ENCODE measurements around the gene DALRD3. TPM values are rescaled to one million over a fixed set of nuclear protein-coding genes. Genes with fewer than 3 reads are reported as not detected.

DALRD3 gene
- total and polyA plus RNA-seq, 9 donors, result 21.4 to 39.7 (median 27.8) TPM

DNA sequence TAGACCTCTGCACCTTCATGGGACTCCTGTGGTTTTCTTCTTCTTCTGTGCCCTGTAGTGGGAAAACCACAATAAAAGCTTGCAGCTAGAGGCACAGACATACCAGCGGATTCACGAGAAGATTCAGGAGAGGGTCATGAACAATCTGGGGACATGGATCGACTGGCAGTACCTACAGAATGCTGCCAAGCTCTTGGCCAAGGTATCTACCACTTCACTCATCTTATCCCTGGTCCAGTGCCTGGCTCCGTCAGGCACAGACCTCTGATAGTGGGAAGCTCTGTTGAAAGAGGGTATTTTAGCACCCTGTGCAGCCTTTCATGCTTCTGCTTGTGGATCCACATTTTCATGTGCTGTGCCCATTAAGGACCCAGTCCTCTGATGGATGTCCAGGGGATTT is 38.1 kb downstream of the DALRD3 start:
- Histone ChIP-seq H3K4me1 (ENCODE audit: control insufficient read depth, insufficient read depth, low read length) (no peaks in the 10 kb centered on the region), H3K27me3 (ENCODE audit: control insufficient read depth, insufficient read depth, low read length) (no peaks in the 10 kb centered on the region), H3K27ac (ENCODE audit: low read length) (no peak overlapping the region), H3K4me3 (ENCODE audit: low read length) (no peak overlapping the region), H3K9me3 (replicated peaks; ENCODE audit: control insufficient read depth, low read depth, low read length) (no peaks in the 10 kb centered on the region), H3K36me3 (ENCODE audit: control insufficient read depth, insufficient read depth, low read length) (peaks cover 82% of the 10 kb centered on the region)
- WGBS (ENCODE audit: insufficient coverage), result 90% methylated on average over 2 of the region's 4 CpGs
- DNase-seq, result no peak

DNA sequence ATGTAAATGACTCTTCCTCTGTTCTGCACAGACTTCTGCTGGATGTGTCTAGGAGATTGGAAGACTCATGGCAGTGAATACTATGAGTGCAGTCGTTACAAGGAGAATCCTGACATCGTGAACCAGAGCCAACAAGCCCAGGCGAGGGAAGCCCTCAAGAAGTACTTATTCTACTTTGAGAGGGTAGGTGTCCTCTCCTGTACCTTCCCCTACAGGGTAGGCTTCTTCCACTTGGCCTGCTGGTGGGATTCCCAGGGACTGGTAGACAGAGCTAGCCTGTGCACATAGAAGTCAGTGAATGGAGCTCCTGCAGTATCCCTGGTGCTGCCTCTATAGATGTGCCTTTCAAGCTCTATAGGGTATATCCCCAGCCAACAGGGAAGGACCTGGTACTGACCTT is 38.9 kb downstream of the DALRD3 start:
- Histone ChIP-seq H3K36me3 (ENCODE audit: control insufficient read depth, insufficient read depth, low read length) (peaks cover 81% of the 10 kb centered on the region), H3K4me1 (ENCODE audit: control insufficient read depth, insufficient read depth, low read length) (no peaks in the 10 kb centered on the region), H3K9me3 (replicated peaks; ENCODE audit: control insufficient read depth, low read depth, low read length) (no peaks in the 10 kb centered on the region), H3K4me3 (ENCODE audit: low read length) (no peak overlapping the region), H3K27me3 (ENCODE audit: control insufficient read depth, insufficient read depth, low read length) (no peaks in the 10 kb centered on the region), H3K27ac (ENCODE audit: low read length) (no peak overlapping the region)
- no peak for DNase-seq
- no CpG with 5 or more reads among the region's 3 CpGs for WGBS (ENCODE audit: insufficient coverage)

DNA sequence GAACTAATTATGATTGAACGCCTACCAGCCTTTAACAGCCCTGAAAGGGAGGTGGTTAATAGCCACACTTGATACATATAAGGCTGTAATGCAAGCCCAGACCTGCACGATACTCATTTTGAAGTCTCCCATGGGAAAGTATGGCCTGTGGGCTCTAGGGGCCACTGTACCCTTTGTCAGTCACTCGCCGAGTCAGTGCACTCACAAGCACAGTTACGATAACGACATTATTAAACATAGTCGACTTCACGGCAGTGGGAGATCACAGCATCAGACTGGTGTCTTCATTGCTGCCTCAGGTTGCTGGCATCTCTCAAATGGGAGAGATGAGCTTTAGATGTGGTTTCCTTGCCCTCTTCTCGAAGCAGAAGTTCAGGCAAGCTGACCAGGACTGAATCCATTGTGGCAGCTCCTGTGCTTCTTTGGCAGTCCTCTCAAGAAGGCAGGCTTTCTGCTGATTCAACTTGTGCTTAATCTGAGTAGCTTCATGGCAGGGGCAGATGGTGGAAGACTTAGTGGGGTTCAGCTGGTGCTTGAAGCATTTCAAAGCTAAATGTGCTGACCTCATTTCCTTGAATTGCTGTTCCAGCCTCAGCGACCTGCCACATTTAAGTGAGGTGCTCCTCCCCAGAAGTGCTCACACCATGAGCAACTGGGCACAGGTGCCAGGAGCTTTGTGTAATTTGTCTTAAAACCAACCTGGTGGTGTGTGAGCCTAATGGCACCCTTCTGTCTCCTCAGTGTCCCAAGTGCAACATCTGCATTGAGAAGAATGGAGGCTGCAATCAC is 44.1 kb downstream of the DALRD3 start:
- Histone ChIP-seq H3K27ac (ENCODE audit: low read length) (no peak overlapping the region), H3K27me3 (ENCODE audit: control insufficient read depth, insufficient read depth, low read length) (no peaks in the 10 kb centered on the region), H3K9me3 (replicated peaks; ENCODE audit: control insufficient read depth, low read depth, low read length) (no peaks in the 10 kb centered on the region), H3K4me1 (ENCODE audit: control insufficient read depth, insufficient read depth, low read length) (no peaks in the 10 kb centered on the region), H3K36me3 (ENCODE audit: control insufficient read depth, insufficient read depth, low read length) (peaks cover 86% of the 10 kb centered on the region), H3K4me3 (ENCODE audit: low read length) (no peak overlapping the region)
- 93% methylated on average over 7 of the region's 10 CpGs for WGBS (ENCODE audit: insufficient coverage)
- no peak for DNase-seq

DNA sequence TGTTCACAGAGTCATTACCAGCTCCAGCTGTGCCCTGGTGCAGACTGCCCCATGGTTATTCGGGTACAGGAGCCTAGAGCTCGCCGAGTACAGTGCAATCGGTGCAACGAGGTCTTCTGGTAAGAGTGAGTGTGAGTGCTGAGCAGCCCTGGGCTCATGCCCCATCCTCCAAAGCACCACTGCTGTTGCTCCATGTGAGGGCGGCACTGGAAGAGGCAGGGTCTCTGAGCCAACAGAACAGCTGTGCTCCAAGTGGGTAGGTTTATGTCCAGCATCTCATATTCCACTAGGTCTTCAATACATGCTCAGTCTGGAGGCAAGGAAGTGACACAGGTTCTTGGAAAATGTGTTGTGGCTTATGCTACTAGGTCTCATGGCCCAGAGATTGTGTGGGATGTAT is 47.8 kb downstream of the DALRD3 start:
- Histone ChIP-seq H3K4me3 (ENCODE audit: low read length) (no peak overlapping the region), H3K4me1 (ENCODE audit: control insufficient read depth, insufficient read depth, low read length) (no peaks in the 10 kb centered on the region), H3K36me3 (ENCODE audit: control insufficient read depth, insufficient read depth, low read length) (peaks cover 80% of the 10 kb centered on the region), H3K9me3 (replicated peaks; ENCODE audit: control insufficient read depth, low read depth, low read length) (no peaks in the 10 kb centered on the region), H3K27me3 (ENCODE audit: control insufficient read depth, insufficient read depth, low read length) (no peaks in the 10 kb centered on the region), H3K27ac (ENCODE audit: low read length) (no peak overlapping the region)
- DNase-seq, result no peak
- WGBS (ENCODE audit: insufficient coverage), result 100% methylated on average over 2 of the region's 6 CpGs

DNA sequence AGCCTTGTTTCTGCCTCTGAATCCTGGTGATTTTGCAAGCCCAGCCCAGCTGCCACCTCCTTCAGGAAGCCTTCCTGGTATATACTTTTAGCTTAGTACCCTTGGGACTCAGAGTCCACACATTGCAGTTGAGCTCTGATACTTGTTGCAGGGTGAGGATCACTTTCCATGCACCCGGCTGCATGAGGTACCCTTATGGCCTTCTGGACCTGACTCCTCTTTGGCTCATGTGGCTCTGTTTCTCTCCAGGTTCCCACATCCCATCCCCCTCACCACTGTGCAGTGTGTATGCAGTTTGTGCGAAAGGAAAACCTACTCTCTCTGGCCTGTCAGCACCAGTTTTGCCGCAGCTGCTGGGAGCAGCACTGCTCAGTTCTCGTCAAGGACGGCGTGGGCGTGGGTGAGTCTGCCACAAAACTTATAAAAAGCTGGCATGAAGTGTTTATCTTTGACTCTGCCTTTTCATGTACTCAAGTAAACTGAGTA is 51.5 kb downstream of the DALRD3 start:
- no peak overlapping the region for H3K27ac ChIP-seq (ENCODE audit: low read length)
- WGBS (ENCODE audit: insufficient coverage), result 92% methylated on average over 6 of the region's 7 CpGs
- H3K36me3 ChIP-seq (ENCODE audit: control insufficient read depth, insufficient read depth, low read length), result peaks cover 63% of the 10 kb centered on the region
- H3K4me1 ChIP-seq (ENCODE audit: control insufficient read depth, insufficient read depth, low read length), result no peaks in the 10 kb centered on the region
- no peak for DNase-seq
- H3K27me3 ChIP-seq (ENCODE audit: control insufficient read depth, insufficient read depth, low read length), result no peaks in the 10 kb centered on the region
- H3K4me3 ChIP-seq (ENCODE audit: low read length), result no peak overlapping the region
- H3K9me3 ChIP-seq (replicated peaks; ENCODE audit: control insufficient read depth, low read depth, low read length), result no peaks in the 10 kb centered on the region

DNA sequence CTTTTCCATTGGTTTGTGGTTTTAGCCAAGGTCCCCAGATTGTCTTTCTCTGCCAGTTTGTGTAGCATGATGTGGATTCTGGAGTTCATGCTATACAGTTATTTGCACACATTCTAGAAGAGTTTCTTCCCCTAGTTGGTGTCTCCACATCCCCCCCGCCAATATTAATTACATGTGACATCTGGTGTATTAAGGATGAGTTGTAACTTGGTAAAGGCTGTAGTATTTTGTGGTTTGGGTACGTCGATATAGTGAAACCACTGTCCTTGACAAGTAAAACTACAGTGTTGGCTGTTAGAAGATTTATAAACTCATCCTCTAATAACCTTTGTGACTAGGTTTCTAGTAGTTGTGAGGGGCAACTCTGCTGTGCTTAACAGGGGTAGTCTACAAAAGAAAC is 52.0 kb downstream of the DALRD3 start:
- Histone ChIP-seq H3K4me3 (ENCODE audit: low read length) (no peak overlapping the region), H3K27me3 (ENCODE audit: control insufficient read depth, insufficient read depth, low read length) (no peaks in the 10 kb centered on the region), H3K27ac (ENCODE audit: low read length) (no peak overlapping the region), H3K4me1 (ENCODE audit: control insufficient read depth, insufficient read depth, low read length) (no peaks in the 10 kb centered on the region), H3K36me3 (ENCODE audit: control insufficient read depth, insufficient read depth, low read length) (peaks cover 58% of the 10 kb centered on the region), H3K9me3 (replicated peaks; ENCODE audit: control insufficient read depth, low read depth, low read length) (no peaks in the 10 kb centered on the region)
- DNase-seq, result no peak
- no CpG with 5 or more reads among the region's 3 CpGs for WGBS (ENCODE audit: insufficient coverage)

Other genes starting within 250 kb of the DALRD3 start
- 24.3 TPM for gene PRKAR2A, start 170.7 kb downstream of the DALRD3 start, total RNA-seq
- 10 to 100 TPM; 23.3 to 41.1 (median 36.4) TPM for gene PRKAR2A, start 170.7 kb downstream of the DALRD3 start, polyA plus RNA-seq (ENCODE audit: insufficient read depth in 1 of 8, insufficient read length in 8 of 8, low replicate concordance in 1 of 8)
- gene SLC25A20, start 119.7 kb downstream of the DALRD3 start, total RNA-seq, result 18.2 TPM
- gene SLC25A20, start 119.7 kb downstream of the DALRD3 start, polyA plus RNA-seq (ENCODE audit: insufficient read depth in 1 of 8, insufficient read length in 8 of 8, low replicate concordance in 1 of 8), result 10 to 100 TPM; 14.0 to 18.6 (median 17.4) TPM
- gene ARIH2, start 99.7 kb downstream of the DALRD3 start, total RNA-seq, result 60.9 TPM
- 10 to 100 TPM; 45.6 to 61.5 (median 51.7) TPM for gene ARIH2, start 99.7 kb downstream of the DALRD3 start, polyA plus RNA-seq (ENCODE audit: insufficient read depth in 1 of 8, insufficient read length in 8 of 8, low replicate concordance in 1 of 8)
- 17.2 TPM for gene P4HTM, start 28.3 kb downstream of the DALRD3 start, total RNA-seq
- 10 to 100 TPM; 11.0 to 16.7 (median 14.3) TPM for gene P4HTM, start 28.3 kb downstream of the DALRD3 start, polyA plus RNA-seq (ENCODE audit: insufficient read depth in 1 of 8, insufficient read length in 8 of 8, low replicate concordance in 1 of 8)
- gene WDR6, start 11.2 kb downstream of the DALRD3 start, total RNA-seq, result 79.4 TPM
- gene WDR6, start 11.2 kb downstream of the DALRD3 start, polyA plus RNA-seq (ENCODE audit: insufficient read depth in 1 of 8, insufficient read length in 8 of 8, low replicate concordance in 1 of 8), result 100 to 1,000 TPM in 7 of 8 donors, 10 to 100 TPM in 1; 99.3 to 139 (median 114) TPM
- 46.8 TPM for gene NDUFAF3, start 3.5 kb upstream of the DALRD3 start, total RNA-seq
- 10 to 100 TPM; 48.3 to 64.1 (median 52.7) TPM for gene NDUFAF3, start 3.5 kb upstream of the DALRD3 start, polyA plus RNA-seq (ENCODE audit: insufficient read depth in 1 of 8, insufficient read length in 8 of 8, low replicate concordance in 1 of 8)
- 290 TPM for gene IMPDH2, start 10.8 kb upstream of the DALRD3 start, total RNA-seq
- gene IMPDH2, start 10.8 kb upstream of the DALRD3 start, polyA plus RNA-seq (ENCODE audit: insufficient read depth in 1 of 8, insufficient read length in 8 of 8, low replicate concordance in 1 of 8), result 100 to 1,000 TPM; 211 to 266 (median 248) TPM
- gene QRICH1, start 75.5 kb upstream of the DALRD3 start, total RNA-seq, result 67.4 TPM
- gene QRICH1, start 75.5 kb upstream of the DALRD3 start, polyA plus RNA-seq (ENCODE audit: insufficient read depth in 1 of 8, insufficient read length in 8 of 8, low replicate concordance in 1 of 8), result 10 to 100 TPM; 48.4 to 61.8 (median 54.6) TPM
- gene QARS1, start 86.2 kb upstream of the DALRD3 start, total RNA-seq, result 232 TPM
- gene QARS1, start 86.2 kb upstream of the DALRD3 start, polyA plus RNA-seq (ENCODE audit: insufficient read depth in 1 of 8, insufficient read length in 8 of 8, low replicate concordance in 1 of 8), result 100 to 1,000 TPM; 241 to 290 (median 272) TPM
- 26.8 TPM for gene USP19, start 102.2 kb upstream of the DALRD3 start, total RNA-seq
- 10 to 100 TPM; 31.1 to 40.3 (median 34.6) TPM for gene USP19, start 102.2 kb upstream of the DALRD3 start, polyA plus RNA-seq (ENCODE audit: insufficient read depth in 1 of 8, insufficient read length in 8 of 8, low replicate concordance in 1 of 8)
- 445 TPM for gene LAMB2, start 114.5 kb upstream of the DALRD3 start, total RNA-seq
- gene LAMB2, start 114.5 kb upstream of the DALRD3 start, polyA plus RNA-seq (ENCODE audit: insufficient read depth in 1 of 8, insufficient read length in 8 of 8, low replicate concordance in 1 of 8), result 100 to 1,000 TPM; 350 to 408 (median 380) TPM
- gene CCDC71, start 147.8 kb upstream of the DALRD3 start, total RNA-seq, result 13.7 TPM
- gene CCDC71, start 147.8 kb upstream of the DALRD3 start, polyA plus RNA-seq (ENCODE audit: insufficient read depth in 1 of 8, insufficient read length in 8 of 8, low replicate concordance in 1 of 8), result 10 to 100 TPM; 15.7 to 19.3 (median 16.4) TPM
- 88.7 TPM for gene KLHDC8B, start 153.0 kb upstream of the DALRD3 start, total RNA-seq
- 100 to 1,000 TPM in 3 of 8 donors, 10 to 100 TPM in 5; 64.2 to 135 (median 92.9) TPM for gene KLHDC8B, start 153.0 kb upstream of the DALRD3 start, polyA plus RNA-seq (ENCODE audit: insufficient read depth in 1 of 8, insufficient read length in 8 of 8, low replicate concordance in 1 of 8)